Right ventricle myocardium superior (tissue), 1 donor: ENCODE measurements around the gene FAM170B. TPM values are rescaled to one million over a fixed set of nuclear protein-coding genes. Genes with fewer than 3 reads are reported as not detected.

ENCODE experiments used
- ATAC-seq: fragments of 200-7000 bp; cut with Tn5 transposase; one replicate; pipeline ENCODE4 v1.9.1; 2020; ENCODE audit warnings: mild to moderate bottlenecking; ENCODE audit not compliant: poor library complexity
- DNase-seq: peaks from one replicate; pipeline ENCODE4 v3.0.0-alpha.2; 2020
- intact Hi-C: fragments of 100-400 bp; cut with DNase I; formaldehyde crosslinking; loops from one replicate; pipeline ENCODE4 v1.11.2; 2022
- long read RNA-seq: library from polyadenylated mRNA; unstranded; transcript quantifications from one replicate; pipeline ENCODE4 v2.0.0, GENCODE V29; 2021
- total RNA-seq: library from RNA; stranded (reverse); fragmentation: NEBNext Ultra II Directional; extraction: Animal tissue kit (Norgen Biotek cat#: 25700); gene quantifications from one replicate; pipeline ENCODE4 v1.2.1, GENCODE V29; 2021
- donor health status: DM: no; HTN: yes; CAD: no; lungs with severe emphysema.

FAM170B gene
- total RNA-seq: not detected
- long read RNA-seq: 0 reads

DNA sequence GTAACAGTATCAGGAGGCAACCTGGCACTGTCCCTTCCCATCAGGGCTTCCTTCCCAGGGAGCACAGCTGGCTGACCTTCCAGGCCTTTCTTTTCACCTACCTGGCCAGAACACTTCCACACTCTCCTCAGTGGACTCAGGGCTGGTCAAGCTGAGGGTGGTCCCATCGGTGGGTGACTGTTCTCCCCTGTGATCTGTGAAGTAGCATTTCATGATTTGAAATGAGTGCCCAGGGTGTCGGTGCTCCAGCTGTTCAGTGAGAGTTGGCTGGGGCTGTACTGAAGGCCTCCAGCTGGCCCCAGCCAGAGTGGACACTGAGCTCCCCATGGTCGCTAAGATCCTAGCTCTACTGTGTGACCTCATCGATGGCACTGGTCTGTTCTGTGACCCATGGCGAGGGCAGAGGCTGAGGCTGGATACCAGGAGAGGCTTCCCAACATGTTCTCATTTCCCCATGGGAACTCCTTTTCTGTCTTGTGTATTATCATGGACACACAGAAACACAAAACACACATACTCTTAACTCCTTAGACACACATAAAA lies at the start of gene FAM170B:
Gene FAM170B (minus strand): TSS at position 316 of the 543 bp plus-strand sequence. CDS start 103 bp downstream, at position 213.
- DNase-seq (no peak), ATAC-seq (peak; percentile 48)
- intact Hi-C loops: no loop called here

DNA sequence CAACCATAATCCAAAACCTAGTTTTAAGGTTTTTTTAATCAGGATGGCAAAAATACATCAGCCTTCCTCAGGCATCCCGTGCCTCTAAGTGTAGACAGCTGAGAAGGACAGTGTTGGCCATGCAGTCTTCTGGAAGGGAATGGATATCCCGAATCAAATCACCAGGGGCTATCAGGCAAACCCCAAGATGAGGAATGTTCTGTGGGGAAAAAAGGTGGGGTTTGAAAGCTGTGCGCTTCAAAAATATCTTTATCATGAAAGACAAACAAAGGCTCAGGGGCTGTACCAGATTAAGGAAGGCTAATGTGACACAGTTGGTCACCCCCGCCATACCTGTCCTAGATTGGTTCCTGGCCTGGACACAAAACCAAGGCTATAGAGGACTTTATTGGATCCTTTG lies 49.0 kb upstream of the FAM170B start:
- intact Hi-C loops: no loop called here
- DNase-seq: no peak
- ATAC-seq: no peak

DNA sequence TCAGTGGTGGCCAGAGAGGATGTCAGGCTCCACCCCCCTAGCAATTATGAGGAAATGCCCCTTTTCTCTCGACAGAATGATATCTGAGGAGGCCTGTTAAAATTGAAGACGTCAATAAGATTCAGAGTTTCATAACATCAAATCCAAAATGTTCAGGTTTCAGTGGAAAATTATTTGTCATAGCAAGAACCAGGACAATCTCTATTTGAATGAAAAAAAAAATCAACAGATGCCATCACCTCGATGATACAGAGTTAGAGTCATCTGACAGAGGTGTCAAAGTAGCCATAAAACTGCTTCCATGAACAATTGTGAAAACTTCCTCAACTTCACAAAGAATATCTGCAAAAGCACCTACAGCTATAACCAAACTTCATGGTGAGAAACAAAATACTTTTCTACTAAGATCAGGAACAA lies 46.6 kb upstream of the FAM170B start:
- intact Hi-C loops: no loop called here
- ATAC-seq: no peak

DNA sequence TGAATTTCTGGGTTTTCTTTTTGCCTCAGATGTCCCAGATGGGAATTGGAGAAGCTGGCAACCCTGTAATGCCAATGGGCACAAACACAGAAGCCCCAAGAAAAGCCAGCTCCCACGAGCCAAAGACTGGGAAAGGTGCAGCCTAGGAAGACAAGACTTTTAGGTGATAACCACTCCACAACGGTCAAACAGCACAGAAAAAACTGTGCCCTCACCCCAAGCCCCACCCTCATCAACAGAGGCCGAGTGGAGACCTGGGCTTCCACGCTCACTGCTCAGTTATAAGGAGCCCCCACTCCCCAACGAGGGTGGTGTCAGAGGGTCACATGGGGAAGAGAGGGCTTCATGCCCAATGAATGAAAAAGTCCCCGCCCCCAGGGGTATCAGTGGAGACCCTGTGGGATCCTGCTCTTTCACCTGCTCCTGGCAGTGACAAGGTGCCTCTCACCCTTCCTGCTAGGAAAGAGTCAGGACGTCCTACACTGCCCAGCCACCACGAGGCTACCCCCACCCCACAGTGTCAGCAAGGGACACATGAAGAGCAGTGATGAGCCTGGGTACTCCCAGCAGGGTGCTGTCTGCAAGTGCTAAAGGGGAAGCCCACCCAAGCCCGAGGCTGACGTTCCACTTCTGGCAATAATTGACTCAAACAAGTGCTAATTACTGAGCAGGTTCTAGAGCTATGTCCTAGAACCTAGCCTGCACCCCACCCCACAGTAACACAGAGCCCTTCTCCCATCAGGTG lies 46.0 kb upstream of the FAM170B start:
- intact Hi-C loops: no loop called here
- ATAC-seq (no peak), DNase-seq (no peak)

More for the DNA sequence above, 46.6 kb upstream of the FAM170B start:
- no peak for DNase-seq

DNA sequence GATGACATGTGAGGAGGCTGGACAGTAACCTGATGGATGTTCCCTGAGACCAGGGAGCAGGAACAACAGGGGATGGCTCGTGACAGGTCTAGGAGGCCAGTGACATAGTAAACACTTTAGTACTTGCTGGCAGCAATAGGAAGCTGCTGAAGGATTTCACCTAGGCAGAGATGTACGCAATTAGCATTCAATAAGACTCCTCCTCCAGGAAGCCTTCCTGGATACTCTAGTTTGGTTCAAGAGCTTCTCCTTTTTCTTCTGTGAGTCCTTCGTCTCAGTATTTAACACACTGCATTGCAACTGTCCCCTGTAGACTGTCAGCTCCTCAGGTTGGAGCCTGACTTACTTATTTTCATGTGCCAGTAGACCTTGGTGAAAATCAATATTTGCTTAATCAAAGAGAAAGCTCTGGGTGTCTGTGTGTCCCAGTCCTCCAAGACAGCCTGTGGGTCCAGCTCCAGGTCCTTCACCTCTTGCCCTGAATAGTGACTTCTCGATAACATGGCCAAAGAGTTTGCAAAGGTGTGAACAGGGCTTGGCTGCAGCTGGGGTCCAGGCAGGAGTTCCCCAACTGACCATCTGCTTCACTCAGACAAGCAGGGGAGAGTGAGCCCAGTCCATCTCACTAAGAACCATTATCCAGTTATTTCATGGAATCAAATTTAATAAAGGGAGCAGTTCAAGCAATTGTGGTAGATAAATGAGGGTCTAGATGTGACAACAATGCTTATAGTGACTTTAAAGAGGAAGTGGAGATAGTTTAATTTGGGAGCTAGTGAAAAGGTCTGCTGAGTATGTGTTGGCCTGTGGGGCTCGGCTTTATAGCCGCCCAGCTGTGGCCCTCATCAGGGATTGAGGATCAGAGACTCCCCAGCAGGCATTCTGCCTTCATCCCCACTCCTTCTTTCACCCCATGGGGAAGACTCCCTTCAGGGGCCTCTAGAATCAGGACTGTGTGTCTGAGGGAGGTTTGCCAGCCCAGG lies 45.0 kb upstream of the FAM170B start:
- DNase-seq (no peak), ATAC-seq (no peak)
- intact Hi-C loops: no loop called here

DNA sequence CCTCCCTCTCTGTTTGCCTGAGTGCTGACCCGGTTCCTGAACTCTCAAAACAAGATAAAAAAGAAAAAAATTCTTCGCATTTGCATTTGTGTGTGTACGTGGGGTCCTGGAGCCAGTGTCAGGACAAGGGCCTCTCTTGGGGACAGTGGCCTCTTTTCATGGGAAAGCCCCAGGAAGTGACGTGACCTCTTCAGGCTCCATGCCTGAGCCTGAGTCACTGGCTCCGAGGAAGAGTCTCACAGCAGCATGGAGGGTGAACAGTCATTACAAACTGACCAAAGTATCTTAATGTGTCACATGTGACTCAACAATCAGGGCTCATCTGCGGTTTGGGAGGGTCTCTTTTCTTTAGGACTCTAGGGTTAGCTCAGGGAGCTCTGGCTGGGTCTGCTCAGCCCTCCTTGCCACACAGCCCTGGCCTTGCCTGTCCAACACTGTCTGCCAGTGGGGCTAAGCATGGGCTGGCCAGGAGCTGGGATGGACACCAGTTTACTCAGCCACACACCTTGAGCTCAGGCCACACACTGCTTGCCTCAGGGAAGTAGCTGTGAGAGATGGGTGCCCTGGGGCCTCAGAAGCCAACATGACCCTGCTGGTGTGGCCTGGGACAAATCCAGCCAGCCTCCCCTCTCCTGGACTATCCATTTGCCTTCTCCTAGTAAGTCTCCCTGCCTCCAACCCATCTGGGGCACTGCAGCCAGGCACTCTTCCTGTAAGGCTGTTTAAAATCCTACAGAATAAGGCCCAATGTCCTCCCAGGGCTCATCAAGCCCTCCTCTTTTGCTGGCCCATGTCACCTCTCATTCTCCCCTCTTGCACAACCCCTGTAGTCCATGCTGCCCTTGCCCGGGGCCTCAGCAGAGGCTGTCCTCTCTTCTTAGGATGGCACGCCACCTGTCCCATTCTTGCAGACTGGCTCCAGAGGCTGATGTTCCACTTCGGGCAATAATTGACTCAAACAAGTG lies 43.9 kb upstream of the FAM170B start:
- DNase-seq: peak; percentile 79
- ATAC-seq: peak; percentile 89
- intact Hi-C loops: no loop called here

DNA sequence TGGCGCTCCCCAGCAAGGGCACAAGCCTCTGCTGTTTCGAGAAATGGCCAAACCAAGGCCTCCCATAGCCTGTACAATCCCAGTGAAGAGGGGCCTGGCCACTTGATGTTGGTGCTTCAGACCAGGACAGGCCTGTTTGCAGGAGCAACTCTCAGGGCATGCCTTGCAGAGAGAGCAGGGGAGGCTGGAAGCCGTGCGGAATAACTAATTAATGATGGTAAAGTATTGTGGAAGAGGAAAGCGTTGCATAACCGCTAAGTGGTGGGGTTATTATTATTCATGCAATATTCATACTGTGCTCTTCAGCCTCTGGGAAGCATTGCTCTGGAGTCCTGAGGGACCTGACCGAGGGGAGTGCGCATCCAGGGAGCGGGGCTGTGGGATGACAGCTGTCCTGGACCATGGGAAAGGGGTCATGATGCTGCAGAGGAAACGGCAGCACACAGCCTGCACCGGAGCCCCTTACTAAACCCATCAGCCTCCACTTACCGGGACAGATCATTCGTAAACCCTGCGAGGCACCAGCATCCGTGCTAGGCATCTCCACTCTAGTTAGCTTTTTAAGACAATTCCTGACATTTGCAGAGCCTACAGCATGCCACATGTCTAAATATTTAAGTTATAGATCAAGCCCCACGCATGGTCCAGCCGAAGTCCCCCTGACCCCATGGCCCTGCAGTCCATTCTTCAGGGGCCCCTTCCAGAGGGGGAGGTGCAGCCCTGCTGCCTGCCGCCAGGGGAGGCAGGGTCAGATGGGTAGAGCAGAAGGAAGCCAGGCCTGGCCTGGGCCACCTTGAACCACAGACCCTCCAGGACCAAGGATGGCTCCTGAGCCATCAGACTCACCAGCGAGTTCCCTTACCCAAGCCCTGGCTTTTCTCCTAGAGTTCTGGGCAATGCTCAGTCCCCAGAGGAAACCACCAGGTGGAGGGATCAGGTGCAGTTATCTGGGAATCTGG lies 42.8 kb upstream of the FAM170B start:
- ATAC-seq (peak; percentile 50), DNase-seq (no peak)
- intact Hi-C loops: no loop called here

DNA sequence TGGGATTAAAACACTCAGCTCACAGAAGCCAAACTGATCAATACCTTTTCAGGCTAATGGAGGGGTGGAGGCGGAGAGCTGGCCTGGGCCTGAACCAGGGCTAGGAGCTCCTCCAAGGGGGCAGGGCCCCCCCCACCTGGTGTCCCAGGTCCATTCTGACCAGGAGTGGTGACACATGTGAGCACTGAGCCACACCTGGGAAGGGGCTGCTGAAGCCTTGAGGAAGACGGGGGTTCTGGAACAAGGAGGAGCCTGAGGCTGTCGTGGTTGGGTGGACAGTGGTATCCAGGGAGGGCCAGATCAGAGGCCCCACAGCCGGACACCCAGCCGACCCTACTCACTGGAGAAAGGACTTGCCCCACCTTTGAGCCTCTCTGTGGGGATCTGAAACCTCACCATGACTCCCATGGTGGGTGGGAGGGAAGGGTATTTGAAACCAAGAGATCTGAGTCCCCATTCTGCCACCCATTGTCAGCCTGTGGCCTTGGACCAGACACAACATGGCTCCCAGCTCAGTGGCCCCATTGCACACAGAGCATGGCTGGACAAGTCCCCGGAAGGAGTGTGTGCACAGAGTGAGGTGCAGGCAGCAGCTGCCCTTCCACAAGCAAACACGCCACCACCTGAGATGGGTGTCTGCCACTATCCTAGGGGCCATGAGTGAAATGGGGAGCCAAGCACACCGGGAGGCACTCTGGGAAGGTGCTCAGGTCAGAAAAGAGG lies 41.9 kb upstream of the FAM170B start:
- intact Hi-C loops: no loop called here
- DNase-seq (no peak), ATAC-seq (no peak)

DNA sequence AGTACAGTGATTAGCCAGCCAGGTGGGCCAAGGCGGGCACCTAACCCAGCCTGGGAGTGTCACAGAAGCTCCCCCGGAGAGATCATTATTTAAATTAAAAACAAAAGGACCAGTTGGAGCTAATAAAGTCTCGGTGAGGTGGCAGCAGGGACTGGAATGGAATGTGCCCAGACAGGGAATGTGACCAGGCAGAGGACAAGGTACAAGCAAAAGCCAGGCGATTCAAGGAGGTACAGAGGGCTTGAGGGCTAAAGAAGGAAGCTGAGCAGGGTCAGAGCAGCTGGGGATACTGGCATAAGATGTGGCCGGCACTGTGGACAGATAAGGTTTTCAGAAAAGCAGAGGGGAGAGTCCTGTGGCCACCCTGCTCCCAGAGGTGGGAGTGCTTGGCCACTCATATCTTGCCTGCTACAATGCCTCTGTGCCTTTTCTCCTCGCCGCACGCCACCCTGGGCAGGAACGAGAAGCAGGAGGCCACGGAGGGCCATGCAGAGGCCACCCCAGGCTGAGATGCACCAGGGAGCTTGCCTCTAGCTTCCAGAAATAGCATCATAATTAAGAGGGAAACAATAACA lies 41.2 kb upstream of the FAM170B start:
- ATAC-seq (no peak), DNase-seq (no peak)
- intact Hi-C loops: no loop called here

DNA sequence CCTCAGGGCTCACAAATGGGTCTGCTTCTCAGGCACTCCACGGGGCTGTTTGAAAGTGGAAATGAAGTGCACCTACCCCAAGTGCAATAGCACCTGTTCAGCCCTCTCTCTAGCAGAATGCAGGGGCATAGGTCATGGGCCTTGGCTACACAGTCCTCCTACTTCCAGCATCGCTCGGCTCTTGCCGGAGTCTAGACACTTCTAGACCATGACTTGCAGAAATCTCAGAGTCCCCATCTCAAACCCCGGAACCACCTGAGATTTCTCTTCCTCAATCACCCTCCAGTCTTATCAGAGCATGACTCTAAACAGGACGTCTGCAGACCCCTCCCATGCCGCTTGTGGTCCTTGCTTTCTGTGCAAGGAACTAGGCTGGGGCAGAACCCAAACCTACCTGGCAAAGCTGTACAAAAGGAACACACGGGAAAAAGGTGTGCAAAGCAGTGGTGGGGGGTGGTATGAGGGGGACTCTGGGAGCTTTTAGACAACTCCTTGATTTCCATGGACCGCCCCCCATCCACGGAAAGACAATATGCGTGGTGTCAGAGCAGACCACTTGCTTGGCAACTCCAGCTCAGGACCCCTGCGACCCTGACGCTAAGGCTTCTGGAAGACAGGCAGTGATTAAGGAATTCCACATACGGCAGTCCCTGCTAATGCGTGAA lies 40.6 kb upstream of the FAM170B start:
- DNase-seq (no peak), ATAC-seq (no peak)
- intact Hi-C loops: no loop called here

DNA sequence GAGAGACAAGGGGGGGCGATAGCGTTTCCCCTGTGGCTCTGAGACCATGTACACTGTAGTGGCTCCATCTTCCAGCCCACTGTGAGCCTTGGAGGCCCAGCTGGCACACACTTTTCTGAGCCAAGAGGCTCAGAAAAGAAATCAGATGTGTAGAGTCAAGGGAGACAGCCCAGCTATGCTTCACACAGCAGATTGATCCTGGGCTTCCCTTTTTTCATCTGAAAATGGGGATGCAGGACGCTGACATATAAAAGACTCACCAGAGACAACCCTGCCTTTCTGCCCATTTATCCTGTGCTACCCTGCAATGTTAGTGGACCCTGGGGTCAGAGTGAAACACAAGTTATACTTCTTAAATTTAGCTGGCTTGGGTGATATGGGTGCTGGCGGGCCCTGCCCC lies 40.0 kb upstream of the FAM170B start:
- no peak for DNase-seq
- intact Hi-C loops: no loop called here
- no peak for ATAC-seq

DNA sequence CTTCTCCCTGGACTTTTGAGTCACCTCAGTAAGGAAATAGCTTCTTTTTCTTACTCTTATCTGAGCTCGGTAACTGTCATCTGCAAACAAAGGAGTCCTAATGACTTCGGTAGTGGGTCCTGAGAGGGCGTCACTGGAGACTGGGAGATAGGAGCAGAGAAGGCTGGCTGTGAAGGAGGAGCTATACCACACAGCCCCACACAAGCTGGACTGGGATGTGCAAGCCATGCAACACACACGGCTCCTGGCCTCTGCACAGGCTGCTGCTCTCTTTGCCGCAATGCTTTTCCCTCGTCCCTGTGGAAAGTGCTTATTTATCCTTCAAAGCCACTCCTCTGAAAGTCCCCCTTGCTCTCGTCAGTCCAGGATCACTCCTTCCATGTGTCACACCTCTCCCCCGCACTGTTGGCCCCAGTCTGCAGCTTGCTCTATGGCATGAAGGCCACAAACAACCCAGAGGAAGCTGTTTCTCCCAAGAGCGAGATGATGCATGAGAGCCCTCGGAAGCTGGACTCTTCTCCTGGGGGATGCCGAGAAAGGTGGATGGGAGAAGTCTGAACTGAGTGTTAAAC lies 39.5 kb upstream of the FAM170B start:
- ATAC-seq: no peak
- no peak for DNase-seq
- intact Hi-C loops: no loop called here

DNA sequence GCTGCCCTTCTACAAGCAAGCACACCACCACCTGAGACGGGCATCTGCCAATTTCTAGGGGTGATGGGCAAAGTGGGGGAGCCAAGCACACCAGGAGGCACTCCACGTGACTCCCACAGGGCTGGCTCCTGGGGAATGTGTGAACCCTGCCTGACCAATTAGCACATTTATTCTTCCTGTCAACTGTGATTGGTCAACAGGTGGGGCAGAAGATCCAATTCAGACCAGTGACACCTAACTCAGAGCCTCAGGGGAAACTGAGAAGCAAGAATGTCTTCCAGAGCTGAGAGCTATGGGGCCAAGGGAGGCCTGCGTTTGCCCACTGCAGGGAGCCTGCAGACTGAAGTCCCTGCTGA lies 38.9 kb upstream of the FAM170B start:
- ATAC-seq (no peak), DNase-seq (no peak)
- intact Hi-C loops: no loop called here

DNA sequence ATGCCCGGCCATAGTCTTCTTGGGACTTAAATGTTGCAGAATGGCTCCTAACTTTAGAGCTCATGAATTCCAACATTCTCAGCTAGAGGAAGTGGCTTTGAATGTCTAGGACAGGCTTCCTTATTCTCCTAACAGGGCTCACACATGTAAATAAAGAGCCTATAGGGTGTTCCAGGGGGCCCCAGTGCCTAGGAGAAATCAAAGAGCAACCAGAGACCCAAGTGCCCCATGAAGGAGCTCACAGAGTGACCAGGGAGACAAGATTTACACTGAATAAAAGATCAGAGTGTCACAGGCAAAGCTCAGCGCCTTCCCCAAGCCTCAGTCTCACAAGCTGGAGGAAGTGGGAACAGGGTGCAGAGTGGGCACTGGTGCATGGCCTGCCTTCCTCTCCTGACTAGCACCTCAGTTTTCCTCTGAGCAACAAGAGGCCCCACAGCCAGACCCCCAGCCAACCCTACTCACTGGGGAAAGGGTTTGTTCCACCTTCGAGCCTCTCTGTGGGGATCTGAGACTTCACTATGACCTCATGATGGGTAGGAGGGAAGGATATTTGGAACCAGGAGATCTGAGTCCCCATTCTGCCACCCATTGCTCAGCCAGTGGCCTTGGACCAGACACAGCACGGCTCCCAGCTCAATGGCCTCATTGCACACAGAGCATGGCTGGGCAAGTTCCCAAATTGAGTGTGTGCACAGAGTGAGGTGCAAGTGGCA lies 38.4 kb upstream of the FAM170B start:
- ATAC-seq: no peak
- intact Hi-C loops: no loop called here
- no peak for DNase-seq
